OCI-LY3 (cell line): ENCODE measurements around the gene TM9SF4.

Experiments used
- H2AFZ ChIP-seq: fragments of 200-600, 300-600 bp; shearing (Covaris generic); 2 replicates; pipeline ENCODE4 v1.6.0; 2014; ENCODE audit warnings: antibody characterized with exemption, low read depth, low read length
- H3K27ac ChIP-seq: fragments of 200-600, 300-600 bp; sonication (generic); 2 replicates; pipeline ENCODE4 v1.5.1; 2014; ENCODE audit warnings: mild to moderate bottlenecking, low read length, moderate library complexity, mixed read lengths
- H3K27me3 ChIP-seq: fragments of 200-600, 300-600 bp; sonication (generic); 2 replicates; pipeline ENCODE4 v1.6.1; 2014; ENCODE audit warnings: low read depth, low read length, mixed read lengths
- H3K36me3 ChIP-seq: fragments of 200-600, 300-600 bp; sonication (generic); replicated peaks from 2 replicates; pipeline ENCODE3; 2014; ENCODE audit warnings: low read depth, low read length, mixed read lengths
- H3K4me1 ChIP-seq: fragments of 300-600, 200-600 bp; sonication (generic); 2 replicates; pipeline ENCODE4 v1.6.1; 2014; ENCODE audit warnings: low read length, mixed read lengths
- H3K4me2 ChIP-seq: fragments of 200-600, 300-600 bp; sonication (generic); 2 replicates; pipeline ENCODE4 v1.6.1; 2014; ENCODE audit warnings: low read length, mixed read lengths
- H3K4me3 ChIP-seq: fragments of 300-600, 200-600 bp; sonication (generic); 2 replicates; pipeline ENCODE4 v1.5.1; 2014; ENCODE audit warnings: antibody characterized with exemption, mild to moderate bottlenecking, low read length, moderate library complexity
- H3K79me2 ChIP-seq: fragments of 300-600, 200-600 bp; shearing (Covaris generic); 2 replicates; pipeline ENCODE4 v1.6.1; 2014; ENCODE audit warnings: mild to moderate bottlenecking, low read length, mixed read lengths
- H3K9ac ChIP-seq: fragments of 300-600, 200-600 bp; shearing (Covaris generic); 2 replicates; pipeline ENCODE4 v1.6.0; 2014; ENCODE audit warnings: mild to moderate bottlenecking, low read length, moderate library complexity
- H3K9me3 ChIP-seq: fragments of 200-600, 300-600 bp; shearing (Covaris generic); 2 replicates; pipeline ENCODE4 v1.6.1; 2014; ENCODE audit warnings: low read length, mixed read lengths; ENCODE audit not compliant: insufficient read depth
- H4K20me1 ChIP-seq: fragments of 200-600, 300-600 bp; sonication (generic); 2 replicates; pipeline ENCODE4 v1.6.1; 2016; ENCODE audit warnings: low read length, mixed read lengths; ENCODE audit not compliant: insufficient read depth
- CTCF ChIP-seq: fragments of 200-600, 300-600 bp; sonication (generic); IDR thresholded peaks from 2 replicates; pipeline ENCODE4 v1.5.1; 2014; ENCODE audit warnings: antibody characterized with exemption, low read length, low read depth
- EZH2phosphoT487 ChIP-seq: fragments of 200-600 bp; shearing (Covaris generic); IDR thresholded peaks from 2 replicates; pipeline ENCODE4 v1.6.1; 2018; ENCODE audit warnings: antibody characterized with exemption, mixed run types, low read depth

TM9SF4 gene

GRCh38 chr20:32130965-32131364 lies 21.5 kb downstream of the TM9SF4 start:
- Histone ChIP-seq H2AFZ (no peak overlapping the region), H3K27me3 (no peaks in the 10 kb centered on the region), H3K9ac (no peak overlapping the region), H3K79me2 (peaks cover 66% of the 10 kb centered on the region), H3K36me3 (peaks cover 42% of the 10 kb centered on the region), H3K4me3 (no peak overlapping the region), H4K20me1 (peaks cover 52% of the 10 kb centered on the region), H3K9me3 (no peaks in the 10 kb centered on the region), H3K27ac (no peak overlapping the region), H3K4me1 (peaks cover 13% of the 10 kb centered on the region), H3K4me2 (no peak overlapping the region)
- TF ChIP-seq CTCF = no peak
- no peak for TF ChIP-seq EZH2phosphoT487

- H3K4me2 ChIP-seq = peak overlapping the region; percentile 13; the same call in 1 of the 2 replicates
These were observed 23.5 kb downstream of the TM9SF4 start for GRCh38 chr20:32132911-32133549.

GRCh38 chr20:32134026-32134425 lies 24.5 kb downstream of the TM9SF4 start:
- H3K27me3 ChIP-seq = no peaks in the 10 kb centered on the region
- no peak overlapping the region for H3K4me2 ChIP-seq
- H3K36me3 ChIP-seq = peaks cover 59% of the 10 kb centered on the region
- H3K9me3 ChIP-seq = no peaks in the 10 kb centered on the region
- no peak overlapping the region for H3K9ac ChIP-seq
- H3K27ac ChIP-seq = no peak overlapping the region
- H3K4me1 ChIP-seq = peaks cover 13% of the 10 kb centered on the region
- no peak overlapping the region for H2AFZ ChIP-seq
- no peak for TF ChIP-seq EZH2phosphoT487
- H3K79me2 ChIP-seq = peaks cover 38% of the 10 kb centered on the region
- H3K4me3 ChIP-seq = no peak overlapping the region
- H4K20me1 ChIP-seq = peaks cover 34% of the 10 kb centered on the region

More at GRCh38 chr20:32132911-32133549, 23.5 kb downstream of the TM9SF4 start:
- H3K4me3 ChIP-seq = no peak overlapping the region
- H3K27ac ChIP-seq = no peak overlapping the region
- no peak overlapping the region for H3K9ac ChIP-seq
- H3K36me3 ChIP-seq = peaks cover 53% of the 10 kb centered on the region
- TF ChIP-seq CTCF (no peak), EZH2phosphoT487 (no peak)
- H2AFZ ChIP-seq = no peak overlapping the region
- H3K79me2 ChIP-seq = peaks cover 48% of the 10 kb centered on the region
- no peaks in the 10 kb centered on the region for H3K27me3 ChIP-seq
- H3K4me1 ChIP-seq = peaks cover 13% of the 10 kb centered on the region
- H4K20me1 ChIP-seq = peaks cover 41% of the 10 kb centered on the region
- no peaks in the 10 kb centered on the region for H3K9me3 ChIP-seq

GRCh38 chr20:32135983-32136515 lies 26.5 kb downstream of the TM9SF4 start:
- Histone ChIP-seq H4K20me1 (peaks cover 18% of the 10 kb centered on the region), H3K4me3 (no peak overlapping the region), H3K27ac (no peak overlapping the region), H3K36me3 (peaks cover 70% of the 10 kb centered on the region), H3K9ac (no peak overlapping the region), H3K9me3 (no peaks in the 10 kb centered on the region), H3K4me1 (peaks cover 13% of the 10 kb centered on the region), H3K27me3 (no peaks in the 10 kb centered on the region), H2AFZ (no peak overlapping the region), H3K79me2 (peaks cover 23% of the 10 kb centered on the region), H3K4me2 (no peak overlapping the region)
- TF ChIP-seq CTCF (no peak), EZH2phosphoT487 (no peak)
